SU-DHL-6 (cell line): ENCODE data around the gene EXOC8.

Experiments used
- H2AFZ ChIP-seq: fragments of 200-600 bp; sonication (generic); 2 replicates; pipeline ENCODE4 v1.6.1; 2014; ENCODE audit warnings: low read depth, mild to moderate bottlenecking, moderate library complexity, mixed read lengths, antibody characterized with exemption, low read length; ENCODE audit not compliant: severe bottlenecking
- H3F3A ChIP-seq: fragments of 200-600 bp; shearing (Covaris generic); 2 replicates; pipeline ENCODE4 v1.6.0; 2016; ENCODE audit warnings: antibody characterized with exemption, mild to moderate bottlenecking; ENCODE audit not compliant: insufficient read depth
- H3K27ac ChIP-seq: fragments of 200-600 bp; sonication (generic); 2 replicates; pipeline ENCODE4 v1.5.1; 2016; ENCODE audit warnings: low read depth, mild to moderate bottlenecking, low read length, moderate library complexity, mixed read lengths
- H3K27me3 ChIP-seq: fragments of 200-600 bp; sonication (generic), shearing (Covaris generic); 2 replicates; pipeline ENCODE4 v1.6.0; 2014; ENCODE audit warnings: mild to moderate bottlenecking, low read length
- H3K36me3 ChIP-seq: fragments of 200-600 bp; sonication (generic); 2 replicates; pipeline ENCODE4 v1.6.1; 2014; ENCODE audit warnings: mild to moderate bottlenecking, low read length, mixed read lengths
- H3K4me2 ChIP-seq: fragments of 300-600, 200-600 bp; shearing (Covaris generic), sonication (generic); 2 replicates; pipeline ENCODE4 v1.6.0; 2014; ENCODE audit warnings: low read length, low read depth, mild to moderate bottlenecking; ENCODE audit not compliant: poor library complexity, severe bottlenecking
- H3K4me3 ChIP-seq: fragments of 200-600 bp; sonication (generic); 2 replicates; pipeline ENCODE4 v1.5.1; 2014; ENCODE audit warnings: antibody characterized with exemption, low read length, mild to moderate bottlenecking, mixed read lengths; ENCODE audit not compliant: insufficient read depth, poor library complexity, severe bottlenecking
- H3K79me2 ChIP-seq: fragments of 200-600 bp; sonication (generic); 2 replicates; pipeline ENCODE4 v1.6.1; 2014; ENCODE audit warnings: mild to moderate bottlenecking, low read length, moderate library complexity; ENCODE audit not compliant: insufficient read depth
- H3K9ac ChIP-seq: fragments of 200-600 bp; sonication (generic); 2 replicates; pipeline ENCODE4 v1.7.0; 2014; ENCODE audit warnings: mild to moderate bottlenecking, low read length
- H3K9me2 ChIP-seq: fragments of 200-600 bp; sonication (generic); replicated peaks from 2 replicates; pipeline ENCODE4 v1.6.1; 2014; ENCODE audit warnings: low read length; ENCODE audit not compliant: insufficient read depth
- H3K9me3 ChIP-seq: fragments of 200-600 bp; sonication (generic); 2 replicates; pipeline ENCODE4 v1.6.1; 2014; ENCODE audit warnings: low read length, mixed read lengths; ENCODE audit not compliant: insufficient read depth
- H4K20me1 ChIP-seq: fragments of 200-600 bp; sonication (generic); 2 replicates; pipeline ENCODE4 v1.6.1; 2014; ENCODE audit warnings: low read depth, mild to moderate bottlenecking, antibody characterized with exemption, low read length, moderate library complexity, mixed read lengths
- CTCF ChIP-seq: fragments of 200-600 bp; sonication (generic); IDR thresholded peaks from one replicate; pipeline ENCODE4 v1.5.1; 2017; ENCODE audit warnings: antibody characterized with exemption, mild to moderate bottlenecking, low read length, moderate library complexity; ENCODE audit not compliant: insufficient read depth, poor library complexity, severe bottlenecking
- EZH2phosphoT487 ChIP-seq: fragments of 200-600 bp; sonication (generic), shearing (Covaris generic); conservative IDR thresholded peaks from 2 replicates; pipeline ENCODE4 v1.6.1; 2018; ENCODE audit warnings: mild to moderate bottlenecking, antibody characterized with exemption, low read length, moderate library complexity, mixed read lengths

Gene EXOC8

GRCh38 chr1:231348442-231348841 is 10.8 kb upstream of the EXOC8 start:
- peaks cover 38% of the 10 kb centered on the region for H3K36me3 ChIP-seq
- H3K9me2 ChIP-seq, result no peaks in the 10 kb centered on the region
- H3K27ac ChIP-seq, result no peak overlapping the region
- H4K20me1 ChIP-seq, result peaks cover 3% of the 10 kb centered on the region; the same call in 1 of the 2 replicates
- H3K79me2 ChIP-seq, result peaks cover 18% of the 10 kb centered on the region
- peaks cover 8% of the 10 kb centered on the region; the same call in 1 of the 2 replicates for H3F3A ChIP-seq
- H3K9me3 ChIP-seq, result no peaks in the 10 kb centered on the region
- H3K4me3 ChIP-seq, result no peak overlapping the region
- H2AFZ ChIP-seq, result no peak overlapping the region
- no peak overlapping the region for H3K9ac ChIP-seq
- H3K4me2 ChIP-seq, result no peak overlapping the region
- TF ChIP-seq EZH2phosphoT487 (no peak), CTCF (no peak)
- H3K27me3 ChIP-seq, result no peaks in the 10 kb centered on the region

GRCh38 chr1:231347961-231348360 is 10.3 kb upstream of the EXOC8 start:
- TF ChIP-seq CTCF (no peak), EZH2phosphoT487 (no peak)
- H3K36me3 ChIP-seq, result peaks cover 36% of the 10 kb centered on the region

GRCh38 chr1:231340328-231341013 is 2.8 kb upstream of the EXOC8 start:
- Histone ChIP-seq H3K4me3 (no peak overlapping the region), H3K9me2 (no peaks in the 10 kb centered on the region), H3K4me2 (no peak overlapping the region), H4K20me1 (peaks cover 9% of the 10 kb centered on the region), H3K79me2 (peaks cover 66% of the 10 kb centered on the region), H3K27me3 (no peaks in the 10 kb centered on the region), H2AFZ (no peak overlapping the region), H3K27ac (no peak overlapping the region), H3F3A (peaks cover 13% of the 10 kb centered on the region), H3K9me3 (no peaks in the 10 kb centered on the region), H3K36me3 (peaks cover 4% of the 10 kb centered on the region; the same call in 1 of the 2 replicates), H3K9ac (no peak overlapping the region)
- TF ChIP-seq CTCF (no peak), EZH2phosphoT487 (no peak)

More at GRCh38 chr1:231347961-231348360, 10.3 kb upstream of the EXOC8 start:
- no peak overlapping the region for H3K9ac ChIP-seq
- no peaks in the 10 kb centered on the region for H3K9me2 ChIP-seq
- no peak overlapping the region for H3K4me3 ChIP-seq
- no peaks in the 10 kb centered on the region for H3K27me3 ChIP-seq
- H3K4me2 ChIP-seq, result no peak overlapping the region
- peaks cover 21% of the 10 kb centered on the region for H3K79me2 ChIP-seq
- H3K27ac ChIP-seq, result no peak overlapping the region
- H3F3A ChIP-seq, result peaks cover 8% of the 10 kb centered on the region; the same call in 1 of the 2 replicates
- H2AFZ ChIP-seq, result no peak overlapping the region
- H3K9me3 ChIP-seq, result no peaks in the 10 kb centered on the region
- H4K20me1 ChIP-seq, result peaks cover 3% of the 10 kb centered on the region; the same call in 1 of the 2 replicates
